Bone marrow (tissue), 2 donors: ENCODE measurements around the gene RIN3.

ENCODE experiments used
- DNase-seq, 2 donors: peaks; one replicate each; lab custom pipeline; 2025; lab: John Stamatoyannopoulos, UW

RIN3 gene

GRCh38 chr14:92597906-92598905, 84.6 kb downstream of the RIN3 start:
- no peak for DNase-seq

- no peak for DNase-seq
These were observed 86.2 kb downstream of the RIN3 start for GRCh38 chr14:92599811-92600210.

GRCh38 chr14:92600318-92601053, 86.9 kb downstream of the RIN3 start:
- DNase-seq, result no peak

- no peak for DNase-seq
These were observed 87.6 kb downstream of the RIN3 start for GRCh38 chr14:92601131-92601710.

- DNase-seq, result no peak
These were observed 88.3 kb downstream of the RIN3 start for GRCh38 chr14:92601757-92602417.

- DNase-seq, result no peak
These were observed 90.0 kb downstream of the RIN3 start for GRCh38 chr14:92603309-92604242.

GRCh38 chr14:92605274-92605940, 91.8 kb downstream of the RIN3 start:
- no peak for DNase-seq

GRCh38 chr14:92607251-92607650, 93.7 kb downstream of the RIN3 start:
- DNase-seq, result no peak

GRCh38 chr14:92607702-92608429, 94.3 kb downstream of the RIN3 start:
- DNase-seq, result no peak

GRCh38 chr14:92609955-92610354, 96.4 kb downstream of the RIN3 start:
- no peak for DNase-seq

- no peak for DNase-seq
These were observed 97.3 kb downstream of the RIN3 start for GRCh38 chr14:92610849-92611271.

GRCh38 chr14:92613008-92613658, 99.6 kb downstream of the RIN3 start:
- peak in 1 of 2 donors; percentile 40 for DNase-seq

GRCh38 chr14:92613681-92614260, 100.2 kb downstream of the RIN3 start:
- no peak for DNase-seq

GRCh38 chr14:92615451-92615850, 101.9 kb downstream of the RIN3 start:
- DNase-seq, result no peak

GRCh38 chr14:92616178-92616577, 102.6 kb downstream of the RIN3 start:
- DNase-seq, result no peak

GRCh38 chr14:92617581-92617980, 104.0 kb downstream of the RIN3 start:
- no peak for DNase-seq

- DNase-seq, result no peak
These were observed 106.3 kb downstream of the RIN3 start for GRCh38 chr14:92619671-92620456.

GRCh38 chr14:92622311-92622710, 108.7 kb downstream of the RIN3 start:
- DNase-seq, result no peak
